Pancreas (tissue), 10 donors: ENCODE data around the gene PADI1. TPM values are rescaled to one million over a fixed set of nuclear protein-coding genes. Genes with fewer than 3 reads are reported as not detected.

Experiments used
- ATAC-seq, 4 donors: fragments of 200-7000 bp; cut with Tn5 transposase; one replicate each; pipeline versions ENCODE4 v1.8.0 to v1.9.1; 2020; ENCODE audit warnings: mild to moderate bottlenecking in 4 of 4, moderate library complexity in 4 of 4
- DNase-seq, 6 donors: peaks; one replicate each; pipeline ENCODE4 v3.0.0-alpha.2; 2020
- FAIRE-seq: peaks from 2 replicates; lab custom pipeline; 2012; peaks lifted over from hg19 to GRCh38; lab: Jason Lieb, UNC
- H3K27ac ChIP-seq, 4 donors: fragments of 200-600 bp; sonication (generic); 1 replicate in 3 of 4; 2 replicates in 1 of 4; pipeline versions ENCODE4 v1.5.0 to v1.8.0; 2020
- H3K27me3 ChIP-seq, 4 donors: fragments of 200-600 bp; one replicate each; pipeline ENCODE4 v1.8.0; 2021
- H3K36me3 ChIP-seq, 3 donors: fragments of 200-600 bp; sonication (generic) in 1 of 3; one replicate each; pipeline versions ENCODE4 v1.5.0 to v1.8.0; 2020 to 2021
- H3K4me1 ChIP-seq, 3 donors: fragments of 200-600 bp; one replicate each; pipeline ENCODE4 v1.8.0; 2021
- H3K4me3 ChIP-seq, 4 donors: fragments of 200-600 bp; sonication (generic) in 2 of 4; one replicate each; pipeline versions ENCODE4 v1.5.0 to v1.8.0; 2020 to 2021
- H3K9me3 ChIP-seq, 4 donors: fragments of 200-600 bp; one replicate each; pipeline ENCODE4 v1.8.0; 2021
- WGBS, 2 donors: extraction: QIAGEN DNeasy Blood & Tissue Kit; methylation state at CpG; one replicate each; pipeline ENCODE4 v1.1.7; 2013; 5-methylcytosine and 5-hydroxymethylcytosine counted together
- intact Hi-C, 3 donors: fragments of 100-400 bp; cut with DNase I; formaldehyde crosslinking; loops; one replicate each; pipeline versions ENCODE4 v1.11.1 to v1.14.2; 2022
- polyA plus RNA-seq, 2 donors: library from polyadenylated mRNA; stranded (reverse); fragments of 200-250 nt; gene quantifications; one replicate each; pipeline ENCODE4 v1.2.3, GENCODE V29; 2013
- total RNA-seq, 6 donors: library from RNA; stranded (reverse); fragmentation: NEBNext Ultra II Directional in 4 of 6; extraction: Animal tissue kit (Norgen Biotek cat#: 25700) in 4 of 6; gene quantifications; one replicate each; pipeline versions ENCODE4 v1.2.1 to v1.2.4, GENCODE V29; 2021 to 2023
- TF ChIP-seq, protein P1 (sequence below), 4 donors: fragments of 200-600 bp; sonication (generic) in 3 of 4; IDR thresholded peaks; one replicate each; pipeline versions ENCODE4 v1.5.0 to v1.8.0; 2021; ENCODE audit warnings: antibody characterized with exemption in 4 of 4
- donor health status: healthy with polysubstance abuse.
- donor health status: DM: no; HTN: no; CAD: no; lungs with moderate emphysema.
- donor health status: DM: no; HTN: no; CAD: no.
- donor health status: control.
- donor health status: control.
- donor health status: Bipolar disorder and iron deficiency.
- donor health status: DM: yes; HTN: yes; CAD: no.
- donor health status: DM: no; HTN: no; CAD: no.
- donor health status: DM: no; HTN: no; CAD: no.
- donor health status: DM: yes; HTN: yes; CAD: no.

The PADI1 gene
- total and polyA plus RNA-seq, 8 donors = 0.23 TPM; not detected in 7

- intact Hi-C loops = no loop called here
- no peak for DNase-seq
- 75 to 90% methylated on average over 3 of the region's 3 CpGs for WGBS, 2 donors
Measured at GRCh38 chr1:17208546-17208945, 3.6 kb downstream of the PADI1 start.

GRCh38 chr1:17209430-17209829 lies 4.5 kb downstream of the PADI1 start:
- H3K27me3 ChIP-seq = no peaks in the 10 kb centered on the region
- intact Hi-C loops = no loop called here
- ATAC-seq = no peak
- WGBS, 2 donors = 73 to 74% methylated on average over 5 of the region's 5 CpGs
- no peak overlapping the region for H3K27ac ChIP-seq
- TF ChIP-seq, protein P1, sequence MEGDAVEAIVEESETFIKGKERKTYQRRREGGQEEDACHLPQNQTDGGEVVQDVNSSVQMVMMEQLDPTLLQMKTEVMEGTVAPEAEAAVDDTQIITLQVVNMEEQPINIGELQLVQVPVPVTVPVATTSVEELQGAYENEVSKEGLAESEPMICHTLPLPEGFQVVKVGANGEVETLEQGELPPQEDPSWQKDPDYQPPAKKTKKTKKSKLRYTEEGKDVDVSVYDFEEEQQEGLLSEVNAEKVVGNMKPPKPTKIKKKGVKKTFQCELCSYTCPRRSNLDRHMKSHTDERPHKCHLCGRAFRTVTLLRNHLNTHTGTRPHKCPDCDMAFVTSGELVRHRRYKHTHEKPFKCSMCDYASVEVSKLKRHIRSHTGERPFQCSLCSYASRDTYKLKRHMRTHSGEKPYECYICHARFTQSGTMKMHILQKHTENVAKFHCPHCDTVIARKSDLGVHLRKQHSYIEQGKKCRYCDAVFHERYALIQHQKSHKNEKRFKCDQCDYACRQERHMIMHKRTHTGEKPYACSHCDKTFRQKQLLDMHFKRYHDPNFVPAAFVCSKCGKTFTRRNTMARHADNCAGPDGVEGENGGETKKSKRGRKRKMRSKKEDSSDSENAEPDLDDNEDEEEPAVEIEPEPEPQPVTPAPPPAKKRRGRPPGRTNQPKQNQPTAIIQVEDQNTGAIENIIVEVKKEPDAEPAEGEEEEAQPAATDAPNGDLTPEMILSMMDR (IDR thresholded peaks at IDR 0.05) = no peak
- H3K4me1 ChIP-seq = no peaks in the 10 kb centered on the region
- no peaks in the 10 kb centered on the region for H3K9me3 ChIP-seq
- H3K36me3 ChIP-seq = no peaks in the 10 kb centered on the region
- H3K4me3 ChIP-seq = no peak overlapping the region
- no peak for FAIRE-seq
- DNase-seq = no peak

More at GRCh38 chr1:17208546-17208945, 3.6 kb downstream of the PADI1 start:
- FAIRE-seq (no peak), ATAC-seq (no peak)
- H3K9me3 ChIP-seq = no peaks in the 10 kb centered on the region
- no peaks in the 10 kb centered on the region for H3K27me3 ChIP-seq
- no peaks in the 10 kb centered on the region for H3K4me1 ChIP-seq
- TF ChIP-seq, protein P1 (IDR thresholded peaks at IDR 0.05) = no peak
- no peak overlapping the region for H3K27ac ChIP-seq
- H3K36me3 ChIP-seq = no peaks in the 10 kb centered on the region
- H3K4me3 ChIP-seq = no peak overlapping the region

DNA sequence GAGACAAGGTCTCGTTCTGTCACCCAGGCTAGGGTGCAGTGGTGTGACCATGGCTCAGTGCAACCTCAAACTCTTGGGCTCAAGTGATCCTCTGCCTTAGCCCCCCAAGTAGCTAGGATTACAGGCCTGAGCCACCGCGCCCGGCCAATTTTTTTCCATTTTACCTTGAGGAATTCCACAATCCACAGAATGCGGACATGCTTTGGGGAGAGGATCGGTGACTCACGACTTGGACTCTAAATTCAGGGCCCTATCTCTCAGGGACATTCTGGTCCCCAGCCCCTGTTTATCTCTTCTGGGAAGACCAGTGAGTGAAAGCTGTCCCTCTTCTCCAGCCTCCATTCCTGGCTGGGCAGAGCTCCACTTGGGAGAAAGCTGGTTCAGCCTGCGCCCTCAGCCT lies 5.2 kb downstream of the PADI1 start:
- FAIRE-seq (no peak), DNase-seq (no peak), ATAC-seq (no peak)
- intact Hi-C loops = no loop called here
- H3K27me3 ChIP-seq = no peaks in the 10 kb centered on the region
- H3K36me3 ChIP-seq = no peaks in the 10 kb centered on the region
- no peaks in the 10 kb centered on the region for H3K9me3 ChIP-seq
- WGBS, 2 donors = 84 to 91% methylated on average over 8 of the region's 8 CpGs
- no peak overlapping the region for H3K27ac ChIP-seq
- H3K4me1 ChIP-seq = no peaks in the 10 kb centered on the region
- H3K4me3 ChIP-seq = no peak overlapping the region
- TF ChIP-seq, protein P1 (IDR thresholded peaks at IDR 0.05) = no peak

GRCh38 chr1:17211377-17211776 lies 6.4 kb downstream of the PADI1 start:
- Histone ChIP-seq H3K27ac (no peak overlapping the region), H3K27me3 (no peaks in the 10 kb centered on the region), H3K4me1 (no peaks in the 10 kb centered on the region), H3K9me3 (no peaks in the 10 kb centered on the region), H3K36me3 (no peaks in the 10 kb centered on the region), H3K4me3 (no peak overlapping the region)
- DNase-seq (no peak), ATAC-seq (no peak), FAIRE-seq (no peak)
- intact Hi-C loops = no loop called here
- TF ChIP-seq, protein P1 (IDR thresholded peaks at IDR 0.05) = no peak
- 86 to 97% methylated on average over 5 of the region's 5 CpGs for WGBS, 2 donors

DNA sequence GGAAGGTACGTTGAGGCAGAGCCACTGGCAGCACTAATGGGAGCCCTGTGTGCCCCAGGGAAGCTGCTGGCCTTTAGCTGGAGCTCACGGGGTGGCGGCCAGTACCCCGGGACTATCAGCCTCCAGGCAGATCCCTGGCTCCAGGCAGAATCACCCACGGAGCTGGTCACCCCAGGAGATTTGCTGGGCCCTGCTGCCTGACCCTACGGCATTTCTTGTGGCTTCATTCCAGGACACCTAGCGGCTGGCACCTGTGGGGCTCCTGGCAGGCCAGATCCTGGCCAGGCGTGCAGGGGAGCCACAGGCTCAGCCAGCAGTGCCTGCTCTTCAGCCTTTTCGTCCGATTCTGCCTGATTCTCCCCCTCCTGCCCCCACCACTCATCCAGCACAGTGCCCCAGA lies 7.1 kb downstream of the PADI1 start:
- peak overlapping the region in 1 of 4 donors; percentile 31 for H3K27ac ChIP-seq
- no peaks in the 10 kb centered on the region for H3K27me3 ChIP-seq

More for the DNA sequence above, 7.1 kb downstream of the PADI1 start:
- TF ChIP-seq, protein P1 (IDR thresholded peaks at IDR 0.05) = no peak
- FAIRE-seq (no peak), ATAC-seq (peak; percentile 44 to 81 (median 60)), DNase-seq (peak in 3 of 6 donors; percentile 31 to 71 (median 61))
- H3K9me3 ChIP-seq = no peaks in the 10 kb centered on the region
- no peak overlapping the region for H3K4me3 ChIP-seq
- H3K4me1 ChIP-seq = no peaks in the 10 kb centered on the region
- WGBS, 2 donors = 39 to 45% methylated on average over 9 to 10 of the region's 10 CpGs
- intact Hi-C loops = no loop called here
- H3K36me3 ChIP-seq = no peaks in the 10 kb centered on the region
